ENCODE measurements around the gene SGCD.

- TF ChIP-seq CTCF (IDR thresholded peaks at IDR 0.05) (no peak), POLR2AphosphoS5 (IDR thresholded peaks at IDR 0.05; ENCODE audit: low read depth, low read length) (no peak)
Measured at GRCh38 chr5:156414391-156414790, 87.4 kb downstream of the SGCD start.

All from Panc1 (cell line).